NCI-H1436 (cell line): ENCODE results near the gene ZNF816.
"Not testable (repeated sequence)": the region's sequence is repeated elsewhere in the genome, so short reads cannot be mapped to it uniquely, and the experiment has no call there.

Experiments
- DNase-seq: peaks from one replicate; lab custom pipeline; 2025; lab: John Stamatoyannopoulos, UW

The ZNF816 gene

GRCh38 chr19:52962394-52963246 is at the start of gene ZNF816:
Gene ZNF816 (minus strand): TSS chr19:52962881. CDS start chr19:52956089, 6,792 bp downstream.
- peak; percentile 98 for DNase-seq

GRCh38 chr19:53012006-53012405 is 49.3 kb upstream of the ZNF816 start:
- no peak for DNase-seq

- no peak for DNase-seq
Observed at GRCh38 chr19:53010494-53010893, 47.8 kb upstream of the ZNF816 start.

GRCh38 chr19:53008061-53008778 is 45.5 kb upstream of the ZNF816 start:
- no peak for DNase-seq

GRCh38 chr19:53007606-53008005 is 44.9 kb upstream of the ZNF816 start:
- DNase-seq: peak; percentile 1

- no peak for DNase-seq
Observed at GRCh38 chr19:53007200-53007599, 44.5 kb upstream of the ZNF816 start.

GRCh38 chr19:53004242-53004641 is 41.6 kb upstream of the ZNF816 start:
- no peak for DNase-seq

- no peak for DNase-seq
Observed at GRCh38 chr19:53002479-53002878, 39.8 kb upstream of the ZNF816 start.

- DNase-seq: no peak
Observed at GRCh38 chr19:52997975-52998374, 35.3 kb upstream of the ZNF816 start.

GRCh38 chr19:52995711-52996110 is 33.0 kb upstream of the ZNF816 start:
- no peak for DNase-seq

GRCh38 chr19:52993342-52994178 is 30.9 kb upstream of the ZNF816 start:
- DNase-seq: no peak

GRCh38 chr19:52992109-52993004 is 29.7 kb upstream of the ZNF816 start:
- no peak for DNase-seq

- DNase-seq: no peak
Observed at GRCh38 chr19:52991484-52991883, 28.8 kb upstream of the ZNF816 start.

- DNase-seq: no peak
Observed at GRCh38 chr19:52990759-52991418, 28.2 kb upstream of the ZNF816 start.

GRCh38 chr19:52988506-52988905 is 25.8 kb upstream of the ZNF816 start:
- DNase-seq: no peak

GRCh38 chr19:52987221-52987620 is 24.5 kb upstream of the ZNF816 start:
- DNase-seq: no peak

- DNase-seq: not testable (repeated sequence)
Observed at GRCh38 chr19:52983167-52983566, 20.5 kb upstream of the ZNF816 start.

- DNase-seq: no peak
Observed at GRCh38 chr19:52981329-52981728, 18.6 kb upstream of the ZNF816 start.

GRCh38 chr19:52967772-52968171 is 5.1 kb upstream of the ZNF816 start:
- DNase-seq: no peak

- DNase-seq: no peak
Observed at GRCh38 chr19:52963247-52963618, 552 bp upstream of the ZNF816 start.

GRCh38 chr19:52961981-52962380 is 700 bp downstream of the ZNF816 start:
- no peak for DNase-seq
